ENCODE data around the gene SCO1. TPM values are rescaled to one million over a fixed set of nuclear protein-coding genes. Genes with fewer than 3 reads are reported as not detected.

Gene SCO1
- total RNA-seq, 1 experiment from 2014 or later: 60.3 TPM

DNA sequence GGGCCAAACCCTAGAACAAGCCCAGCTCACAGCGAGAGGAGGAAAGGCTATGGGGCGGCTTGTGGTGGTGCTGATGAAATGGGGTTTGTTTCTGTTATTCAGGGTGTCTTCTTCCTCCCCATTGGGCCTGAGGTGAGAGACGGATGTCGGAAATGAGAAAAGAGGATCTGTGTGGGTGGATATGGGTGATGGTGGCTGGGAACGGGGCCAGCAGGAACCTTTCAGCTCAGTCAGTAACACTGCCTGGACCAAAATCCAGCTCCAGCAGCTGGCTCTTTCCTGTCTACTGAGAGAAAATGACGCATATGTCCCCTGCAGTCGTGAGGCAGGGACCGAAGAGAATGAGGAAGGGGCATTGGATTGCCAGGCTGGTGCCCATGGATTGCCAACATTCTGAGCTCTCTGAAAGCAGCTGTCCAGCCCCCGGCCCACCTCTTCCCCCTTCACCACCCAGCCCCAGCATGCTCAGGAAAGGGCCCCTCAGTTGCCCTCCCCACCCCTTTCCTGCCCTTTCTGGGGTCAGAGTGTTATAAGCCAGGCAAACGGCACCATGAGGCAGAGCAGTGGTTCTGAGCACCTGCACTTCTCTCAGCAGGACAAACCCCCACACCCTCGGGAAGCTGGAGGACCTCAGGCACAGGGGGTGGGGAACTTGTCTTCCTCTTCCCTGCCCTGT lies 44.2 kb downstream of the SCO1 start:
- Histone ChIP-seq H3K9ac (ENCODE audit: extremely low read depth, insufficient read length, low read length) (no peak overlapping the region), H3K4me1 (ENCODE audit: insufficient read depth, low read length) (no peaks in the 10 kb centered on the region), H3K23me2 (ENCODE audit: insufficient read length, low read depth, low read length, poor library complexity, severe bottlenecking) (no peaks in the 10 kb centered on the region), H3K79me1 (ENCODE audit: insufficient read depth, low read depth, low read length, poor library complexity, severe bottlenecking) (no peaks in the 10 kb centered on the region), H2BK5ac (ENCODE audit: insufficient read length, low read length) (no peak overlapping the region), H3K27me3 (ENCODE audit: insufficient read depth, low read length) (no peaks in the 10 kb centered on the region), H3K18ac (ENCODE audit: insufficient read length, low read depth, low read length) (no peak overlapping the region), H4K20me1 (ENCODE audit: control insufficient read depth, insufficient read depth, insufficient read length) (no peaks in the 10 kb centered on the region), H3K4ac (ENCODE audit: low read depth, low read length) (no peak overlapping the region), H3K56ac (ENCODE audit: insufficient read length, low read depth, low read length) (no peak overlapping the region), H3T11ph (ENCODE audit: low read length) (no peak overlapping the region), H2BK12ac (ENCODE audit: insufficient read length, low read depth, low read length) (no peak overlapping the region), H2AK5ac (ENCODE audit: insufficient read length, low read length) (no peak overlapping the region), H4K5ac (ENCODE audit: insufficient read length, low read depth, low read length) (no peak overlapping the region), H4K91ac (ENCODE audit: insufficient read length, low read depth, low read length) (no peak overlapping the region), H2BK15ac (ENCODE audit: low read depth, low read length) (no peak overlapping the region), H2BK120ac (ENCODE audit: low read depth, low read length, poor library complexity, severe bottlenecking) (no peak overlapping the region), H2AFZ (ENCODE audit: low read length) (no peak overlapping the region), H2BK20ac (ENCODE audit: low read depth, low read length, poor library complexity, severe bottlenecking) (no peak overlapping the region), H3K4me2 (ENCODE audit: insufficient read depth, insufficient read length, low read length) (no peak overlapping the region), H3K27ac (ENCODE audit: insufficient read length, low read depth, low read length) (no peak overlapping the region), H3K23ac (ENCODE audit: insufficient read length, low read depth, low read length) (no peak overlapping the region), H3K14ac (ENCODE audit: insufficient read depth, low read length) (no peak overlapping the region), H3K79me2 (ENCODE audit: insufficient read depth, low read length) (no peaks in the 10 kb centered on the region), H4K8ac (replicated peaks; ENCODE audit: insufficient read length, low read depth, low read length) (no peak overlapping the region), H3K9me3 (ENCODE audit: control insufficient read depth, low read depth, low read length) (no peaks in the 10 kb centered on the region)
- no CpG with 5 or more reads among the region's 11 CpGs for WGBS (ENCODE audit: extremely low coverage, insufficient read length, low lambda C conversion rate)
- H3K36me3 Mint-ChIP-seq (ENCODE audit: insufficient read depth in 1 of 3, low read depth in 3 of 3): no peaks in the 10 kb centered on the region
- H3K4me1 Mint-ChIP-seq: peaks cover 4 to 11% of the 10 kb centered on the region in 2 experiments; a peak in 3 of 4 replicates
- no peaks in the 10 kb centered on the region for H3K9me3 Mint-ChIP-seq
- TF ChIP-seq, protein P1, sequence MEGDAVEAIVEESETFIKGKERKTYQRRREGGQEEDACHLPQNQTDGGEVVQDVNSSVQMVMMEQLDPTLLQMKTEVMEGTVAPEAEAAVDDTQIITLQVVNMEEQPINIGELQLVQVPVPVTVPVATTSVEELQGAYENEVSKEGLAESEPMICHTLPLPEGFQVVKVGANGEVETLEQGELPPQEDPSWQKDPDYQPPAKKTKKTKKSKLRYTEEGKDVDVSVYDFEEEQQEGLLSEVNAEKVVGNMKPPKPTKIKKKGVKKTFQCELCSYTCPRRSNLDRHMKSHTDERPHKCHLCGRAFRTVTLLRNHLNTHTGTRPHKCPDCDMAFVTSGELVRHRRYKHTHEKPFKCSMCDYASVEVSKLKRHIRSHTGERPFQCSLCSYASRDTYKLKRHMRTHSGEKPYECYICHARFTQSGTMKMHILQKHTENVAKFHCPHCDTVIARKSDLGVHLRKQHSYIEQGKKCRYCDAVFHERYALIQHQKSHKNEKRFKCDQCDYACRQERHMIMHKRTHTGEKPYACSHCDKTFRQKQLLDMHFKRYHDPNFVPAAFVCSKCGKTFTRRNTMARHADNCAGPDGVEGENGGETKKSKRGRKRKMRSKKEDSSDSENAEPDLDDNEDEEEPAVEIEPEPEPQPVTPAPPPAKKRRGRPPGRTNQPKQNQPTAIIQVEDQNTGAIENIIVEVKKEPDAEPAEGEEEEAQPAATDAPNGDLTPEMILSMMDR (conservative IDR thresholded peaks at IDR 0.05): no peak
- H3K27me3 Mint-ChIP-seq (ENCODE audit: low read depth): no peaks in the 10 kb centered on the region; the same call in none of the 2 replicates
- no peak for DNase-seq
- H3K27ac Mint-ChIP-seq: no peak overlapping the region; a peak in 1 of 7 replicates
- no peak overlapping the region for H3K4me3 Mint-ChIP-seq
